ENCODE data around the gene TNC.

GRCh38 chr9:115127191-115127817 is 9.3 kb upstream of the TNC start:
- TF ChIP-seq POLR2A (IDR thresholded peaks at IDR 0.05) (no peak), CTCF (IDR thresholded peaks at IDR 0.05) (no peak), EP300 (IDR thresholded peaks at IDR 0.05) (no peak)
